ENCODE data around the gene CHRNA4. TPM values are rescaled to one million over a fixed set of nuclear protein-coding genes. Genes with fewer than 3 reads are reported as not detected.
"Not testable (repeated sequence)": the region's sequence is repeated elsewhere in the genome, so short reads cannot be mapped to it uniquely, and the experiment has no call there.

Gene CHRNA4
- total RNA-seq, 1 donor from 2014 or later: 0.63 TPM

DNA sequence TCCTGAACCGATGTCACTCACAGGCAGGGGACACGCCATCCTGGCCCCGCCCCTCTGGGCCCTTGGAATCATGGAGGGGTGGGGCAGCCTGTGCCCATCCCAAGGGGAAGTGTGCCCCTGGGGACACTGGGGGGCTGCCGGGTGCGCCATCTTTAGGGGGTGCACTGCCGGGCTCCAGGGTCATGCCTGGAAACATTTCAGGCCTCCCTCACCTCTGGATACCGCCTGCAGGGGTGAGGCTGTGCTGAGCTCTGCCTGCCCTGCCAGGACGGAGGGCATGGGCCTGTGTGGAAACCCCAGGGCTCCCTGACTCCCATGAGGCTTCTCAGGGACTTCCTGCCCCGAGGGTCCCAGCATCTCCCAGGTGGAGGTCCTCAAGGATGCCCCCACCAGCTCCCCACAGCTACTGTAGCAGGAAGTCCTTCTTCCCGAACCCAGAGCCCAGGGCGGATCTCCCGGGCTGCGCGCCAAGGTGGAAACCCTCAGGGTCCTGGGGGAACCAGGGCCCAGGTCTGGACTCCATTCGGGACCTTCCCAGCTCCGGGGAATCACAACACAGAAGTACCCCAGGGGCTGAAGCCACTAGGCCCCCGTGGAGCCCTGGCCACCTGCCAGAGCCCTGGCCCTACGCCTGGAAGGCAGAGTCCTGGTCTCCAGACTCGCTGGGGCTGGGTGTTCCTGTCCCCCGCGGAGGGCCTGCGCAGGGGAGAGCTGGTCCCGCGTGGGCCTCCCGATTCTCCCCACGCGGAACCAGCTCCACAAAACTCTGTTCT, 15.6 kb downstream of the CHRNA4 start:
- Mint-ChIP-seq H3K4me3 (no peak overlapping the region), H3K27me3 (ENCODE audit: low read depth) (peaks cover 16% of the 10 kb centered on the region), H3K9me3 (peaks cover 4% of the 10 kb centered on the region), H3K4me1 (peaks cover 4% of the 10 kb centered on the region), H3K27ac (no peak overlapping the region), H3K36me3 (no peaks in the 10 kb centered on the region)
- TF ChIP-seq, protein P1, sequence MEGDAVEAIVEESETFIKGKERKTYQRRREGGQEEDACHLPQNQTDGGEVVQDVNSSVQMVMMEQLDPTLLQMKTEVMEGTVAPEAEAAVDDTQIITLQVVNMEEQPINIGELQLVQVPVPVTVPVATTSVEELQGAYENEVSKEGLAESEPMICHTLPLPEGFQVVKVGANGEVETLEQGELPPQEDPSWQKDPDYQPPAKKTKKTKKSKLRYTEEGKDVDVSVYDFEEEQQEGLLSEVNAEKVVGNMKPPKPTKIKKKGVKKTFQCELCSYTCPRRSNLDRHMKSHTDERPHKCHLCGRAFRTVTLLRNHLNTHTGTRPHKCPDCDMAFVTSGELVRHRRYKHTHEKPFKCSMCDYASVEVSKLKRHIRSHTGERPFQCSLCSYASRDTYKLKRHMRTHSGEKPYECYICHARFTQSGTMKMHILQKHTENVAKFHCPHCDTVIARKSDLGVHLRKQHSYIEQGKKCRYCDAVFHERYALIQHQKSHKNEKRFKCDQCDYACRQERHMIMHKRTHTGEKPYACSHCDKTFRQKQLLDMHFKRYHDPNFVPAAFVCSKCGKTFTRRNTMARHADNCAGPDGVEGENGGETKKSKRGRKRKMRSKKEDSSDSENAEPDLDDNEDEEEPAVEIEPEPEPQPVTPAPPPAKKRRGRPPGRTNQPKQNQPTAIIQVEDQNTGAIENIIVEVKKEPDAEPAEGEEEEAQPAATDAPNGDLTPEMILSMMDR (IDR thresholded peaks at IDR 0.05; ENCODE audit: unreplicated experiment): no peak
- no peak for DNase-seq (ENCODE audit: low spot score in 2 of 2, unreplicated experiment in 2 of 2)

GRCh38 chr20:63344616-63345327, 16.4 kb downstream of the CHRNA4 start:
- Mint-ChIP-seq H3K9me3 (no peaks in the 10 kb centered on the region), H3K4me3 (no peak overlapping the region), H3K27me3 (ENCODE audit: low read depth) (peaks cover 16% of the 10 kb centered on the region), H3K27ac (no peak overlapping the region), H3K36me3 (no peaks in the 10 kb centered on the region), H3K4me1 (peaks cover 4% of the 10 kb centered on the region)
- no peak for DNase-seq (ENCODE audit: low spot score in 2 of 2, unreplicated experiment in 2 of 2)
- TF ChIP-seq, protein P1 (IDR thresholded peaks at IDR 0.05; ENCODE audit: unreplicated experiment): no peak

- no peak for DNase-seq (ENCODE audit: low spot score in 2 of 2, unreplicated experiment in 2 of 2)
- TF ChIP-seq, protein P1 (IDR thresholded peaks at IDR 0.05; ENCODE audit: unreplicated experiment): no peak
- H3K4me1 Mint-ChIP-seq: peaks cover 4% of the 10 kb centered on the region
- H3K9me3 Mint-ChIP-seq: no peaks in the 10 kb centered on the region
- H3K4me3 Mint-ChIP-seq: no peak overlapping the region
- H3K27me3 Mint-ChIP-seq (ENCODE audit: low read depth): peaks cover 23% of the 10 kb centered on the region
- no peaks in the 10 kb centered on the region for H3K36me3 Mint-ChIP-seq
- H3K27ac Mint-ChIP-seq: no peak overlapping the region
Observed at GRCh38 chr20:63343460-63344445, 17.4 kb downstream of the CHRNA4 start.

- Mint-ChIP-seq H3K27me3 (ENCODE audit: low read depth) (peaks cover 31% of the 10 kb centered on the region), H3K9me3 (no peaks in the 10 kb centered on the region), H3K27ac (no peak overlapping the region), H3K4me3 (no peak overlapping the region), H3K36me3 (no peaks in the 10 kb centered on the region), H3K4me1 (peaks cover 10% of the 10 kb centered on the region)
- no peak for DNase-seq (ENCODE audit: low spot score in 2 of 2, unreplicated experiment in 2 of 2)
- TF ChIP-seq, protein P1 (IDR thresholded peaks at IDR 0.05; ENCODE audit: unreplicated experiment): no peak
Observed at GRCh38 chr20:63342561-63343459, 18.3 kb downstream of the CHRNA4 start.

GRCh38 chr20:63340158-63340688, 20.9 kb downstream of the CHRNA4 start:
- H3K9me3 Mint-ChIP-seq; H3K36me3 Mint-ChIP-seq; DNase-seq (ENCODE audit: low spot score in 2 of 2, unreplicated experiment in 2 of 2); H3K27ac Mint-ChIP-seq; H3K4me3 Mint-ChIP-seq: not testable (repeated sequence)
- Mint-ChIP-seq H3K4me1 (peaks cover 17% of the 10 kb centered on the region), H3K27me3 (ENCODE audit: low read depth) (peaks cover 44% of the 10 kb centered on the region)

- Mint-ChIP-seq H3K4me1 (peaks cover 17% of the 10 kb centered on the region), H3K27me3 (ENCODE audit: low read depth) (peaks cover 44% of the 10 kb centered on the region)
- H3K27ac Mint-ChIP-seq; H3K4me3 Mint-ChIP-seq; DNase-seq (ENCODE audit: low spot score in 2 of 2, unreplicated experiment in 2 of 2); H3K36me3 Mint-ChIP-seq; H3K9me3 Mint-ChIP-seq: not testable (repeated sequence)
Observed at GRCh38 chr20:63339154-63340094, 21.7 kb downstream of the CHRNA4 start.

Measured in mesothelial cell of epicardium (in vitro differentiated cells).